GM10847 (cell line): ENCODE results near the gene MAGI1.

Experiments
- POLR2A ChIP-seq: IDR thresholded peaks from 2 replicates; pipeline ENCODE4 v1.6.1; 2011; ENCODE audit not compliant: insufficient read length; ENCODE audit errors: extremely low read depth

Gene MAGI1

DNA sequence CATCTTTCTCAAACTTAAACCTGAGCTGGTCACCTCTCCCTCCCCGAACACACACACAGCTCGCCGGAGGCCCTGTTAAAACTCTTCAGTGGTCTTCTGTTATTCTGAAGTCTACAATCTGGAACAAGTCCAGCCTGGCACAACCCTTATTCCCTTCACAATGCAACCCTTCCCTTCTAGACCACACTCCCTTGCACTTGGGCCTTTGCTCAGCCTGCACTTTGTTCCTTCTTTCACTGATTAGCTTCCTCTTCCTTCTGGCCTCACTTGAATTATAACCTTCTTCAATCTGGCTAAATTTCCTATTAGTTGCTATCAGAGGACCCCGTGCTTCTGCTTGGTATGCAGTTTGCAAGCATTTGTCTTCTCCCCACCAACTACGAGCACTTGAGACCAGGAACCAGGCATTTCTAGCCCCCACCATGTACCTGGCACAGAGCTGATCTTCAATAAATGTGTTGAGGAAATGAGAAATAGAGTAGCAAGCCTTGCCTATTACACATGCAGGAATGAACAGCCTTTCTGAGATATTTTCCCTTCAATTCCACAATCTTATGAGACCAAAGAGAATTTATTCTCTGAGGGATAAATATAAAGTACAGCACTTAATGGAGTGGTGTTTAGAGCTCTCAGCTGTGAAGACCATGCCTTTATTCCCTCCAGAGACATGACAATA, 687.8 kb downstream of the MAGI1 start:
- no peak for TF ChIP-seq POLR2A

GRCh38 chr3:65348398-65348995, 690.2 kb downstream of the MAGI1 start:
- no peak for TF ChIP-seq POLR2A

DNA sequence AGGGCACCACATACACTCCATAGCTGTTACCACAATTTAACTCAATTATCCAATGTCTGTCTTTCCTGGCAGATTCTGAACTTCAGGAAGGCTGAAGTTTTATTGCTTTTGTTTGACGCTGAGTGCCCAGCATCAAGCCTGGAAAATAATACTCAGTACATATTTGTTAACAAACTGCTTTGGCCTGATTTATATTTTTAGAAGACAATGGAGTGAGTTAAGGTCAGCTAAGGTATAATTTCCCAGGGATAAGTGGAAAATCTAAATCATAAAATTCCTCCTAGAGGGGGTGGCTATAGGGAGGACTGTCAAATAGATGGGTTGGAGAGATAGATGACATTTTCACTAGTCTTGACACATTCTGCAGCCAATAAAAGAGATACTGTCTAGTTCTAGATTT, 691.6 kb downstream of the MAGI1 start:
- no peak for TF ChIP-seq POLR2A

DNA sequence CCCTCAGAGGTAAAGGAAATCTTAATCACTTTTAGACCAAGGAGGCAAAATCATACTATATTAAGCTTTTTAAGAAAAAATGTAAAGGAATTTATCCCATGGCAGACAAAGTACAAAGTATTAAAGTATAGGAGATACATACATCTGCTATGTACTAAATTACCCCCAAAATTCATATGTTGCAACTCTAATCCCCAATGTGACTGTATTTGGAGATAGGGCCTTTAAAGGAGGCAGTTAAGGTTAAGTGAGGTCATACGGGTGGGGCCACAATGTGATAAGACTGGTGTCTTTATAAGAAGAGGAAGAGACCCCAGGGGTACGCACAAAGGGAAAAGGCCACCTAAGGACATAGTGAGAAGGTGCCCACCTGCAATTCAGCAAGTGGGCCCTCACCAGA, 693.9 kb downstream of the MAGI1 start:
- TF ChIP-seq POLR2A = no peak

DNA sequence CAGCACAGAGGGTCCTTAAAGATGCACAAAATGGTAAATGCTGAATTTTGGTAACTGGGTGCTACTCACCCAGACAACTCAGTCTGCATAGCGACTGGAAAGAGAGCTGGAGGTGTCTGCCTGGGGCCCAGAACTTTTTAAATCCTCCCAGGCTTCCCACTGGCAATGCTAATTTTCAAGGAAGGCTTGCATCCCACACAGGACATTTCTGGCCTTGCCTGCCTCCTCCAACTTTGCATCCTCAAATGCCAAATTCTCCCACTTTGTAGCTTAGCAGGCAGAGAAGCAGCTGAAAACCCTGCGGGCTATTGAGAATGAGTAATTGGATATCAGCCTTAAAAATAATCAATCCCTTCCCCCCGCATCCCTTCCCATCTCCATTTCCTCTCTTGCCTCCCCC, 694.3 kb downstream of the MAGI1 start:
- TF ChIP-seq POLR2A = no peak

DNA sequence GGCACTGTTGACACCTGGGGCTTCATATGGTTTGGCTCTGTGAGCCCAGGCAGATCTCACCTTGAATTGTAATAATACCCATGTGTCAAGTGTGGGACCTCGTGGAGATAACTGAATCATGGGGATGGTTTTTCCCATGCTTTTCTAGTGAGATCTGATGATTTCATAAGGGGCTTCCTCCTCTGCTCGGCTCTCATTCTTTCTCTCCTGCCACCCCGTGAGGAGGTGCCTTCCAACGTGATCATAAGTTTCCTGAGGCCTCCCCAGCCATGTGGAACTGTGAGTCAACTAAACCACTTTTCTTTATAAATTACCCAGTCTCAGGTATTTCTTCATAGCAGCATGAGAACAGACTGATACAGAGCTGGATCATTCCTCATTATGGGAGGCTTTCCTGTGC, 695.0 kb downstream of the MAGI1 start:
- TF ChIP-seq POLR2A = no peak

DNA sequence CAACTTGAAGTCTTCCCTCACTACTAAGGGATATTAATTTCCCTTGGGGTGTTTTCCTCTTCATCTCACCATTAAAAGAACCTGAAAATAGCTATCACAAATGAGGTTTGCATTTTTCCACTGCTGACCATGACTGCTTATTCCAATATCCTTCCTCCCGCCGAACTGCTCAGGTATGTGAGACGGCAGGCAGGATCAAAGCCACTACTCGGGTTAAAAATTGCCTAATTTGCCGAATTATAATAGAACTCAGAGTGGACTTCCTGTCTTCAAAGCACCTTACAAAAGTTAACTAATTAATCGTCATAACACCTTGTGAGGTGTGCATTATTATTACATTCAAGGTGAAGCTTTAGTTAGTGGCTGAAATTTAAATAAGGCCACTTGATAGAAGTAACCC, 695.7 kb downstream of the MAGI1 start:
- TF ChIP-seq POLR2A = no peak

- no peak for TF ChIP-seq POLR2A
Measured at GRCh38 chr3:65342084-65342683, 696.5 kb downstream of the MAGI1 start.

DNA sequence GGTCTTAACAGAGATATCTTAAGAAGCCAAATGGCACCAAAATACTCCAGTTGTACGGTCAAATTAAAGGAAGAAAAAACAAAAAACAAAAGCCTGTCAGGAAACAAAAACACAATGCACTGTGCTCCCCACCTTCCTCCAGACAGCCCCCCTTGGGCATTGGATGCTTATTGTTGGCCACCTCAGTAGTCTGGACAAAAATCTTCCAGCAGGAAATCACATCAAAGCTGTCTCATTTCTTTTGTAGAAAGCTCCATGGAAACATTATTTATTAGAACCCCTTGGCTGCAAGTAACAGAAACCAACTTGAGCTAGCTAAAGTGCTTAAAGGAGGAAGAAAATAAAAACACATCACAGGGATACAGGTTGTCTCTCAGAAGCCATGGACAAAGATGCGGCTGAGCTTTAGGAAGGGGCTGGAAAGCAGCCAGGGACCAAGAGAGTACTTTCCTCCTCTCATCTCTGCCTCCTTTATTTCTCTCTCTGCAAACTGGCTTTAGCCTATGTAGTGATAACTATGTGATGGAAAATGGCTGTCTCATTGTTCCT, 699.5 kb downstream of the MAGI1 start:
- TF ChIP-seq POLR2A = no peak

- no peak for TF ChIP-seq POLR2A
Measured at GRCh38 chr3:65338571-65338970, 700.1 kb downstream of the MAGI1 start.

GRCh38 chr3:65335587-65335986, 703.1 kb downstream of the MAGI1 start:
- TF ChIP-seq POLR2A = no peak

DNA sequence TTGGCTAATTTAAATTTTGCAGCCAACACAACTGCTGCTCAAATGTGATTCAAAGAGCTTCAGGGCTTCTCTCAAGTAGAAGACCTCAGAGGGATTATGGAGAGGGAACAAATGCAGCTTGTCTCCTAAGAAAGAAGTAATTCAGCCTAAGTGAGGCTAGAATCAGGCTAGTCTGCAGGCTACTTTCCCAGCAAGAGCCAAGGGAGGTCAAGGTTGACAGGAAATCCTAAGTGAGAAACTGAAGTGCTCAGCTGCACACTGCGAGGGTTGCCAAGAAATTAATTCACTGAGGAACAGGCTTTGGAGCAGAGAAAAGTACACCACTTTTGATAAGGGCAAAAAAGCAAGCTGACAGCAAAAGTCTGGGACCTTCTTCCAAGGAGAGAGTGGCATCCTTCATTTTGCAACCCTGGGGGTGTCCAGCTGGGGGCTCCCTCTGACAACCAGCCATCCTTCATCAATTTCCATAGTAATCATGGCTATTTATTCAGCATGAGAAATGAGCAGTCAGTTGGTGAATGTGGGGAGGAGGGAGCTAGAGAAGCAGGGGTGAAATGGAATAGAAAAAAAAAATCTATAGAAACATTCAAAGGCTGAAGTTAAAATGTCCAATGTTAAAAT, 704.6 kb downstream of the MAGI1 start:
- no peak for TF ChIP-seq POLR2A

GRCh38 chr3:65331730-65332129, 707.0 kb downstream of the MAGI1 start:
- no peak for TF ChIP-seq POLR2A

DNA sequence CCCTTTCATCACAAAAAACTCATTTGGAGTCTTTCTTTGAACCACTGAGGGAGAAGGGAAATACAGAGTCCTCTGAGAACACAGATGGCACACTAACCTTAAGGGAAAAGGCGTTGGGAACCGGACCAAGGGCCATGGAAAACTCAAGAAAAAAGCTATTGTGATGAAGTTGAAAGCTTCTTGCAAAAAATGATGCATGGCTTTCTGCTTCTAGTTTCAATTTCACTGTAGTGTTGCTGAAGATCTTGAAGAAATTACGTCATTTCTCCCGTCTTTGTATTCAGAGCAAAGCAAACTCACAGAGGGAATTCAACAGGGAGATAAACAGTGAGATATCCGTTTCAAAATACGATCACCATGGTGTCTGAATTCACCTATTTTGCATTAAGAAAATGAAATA, 708.6 kb downstream of the MAGI1 start:
- TF ChIP-seq POLR2A = no peak

DNA sequence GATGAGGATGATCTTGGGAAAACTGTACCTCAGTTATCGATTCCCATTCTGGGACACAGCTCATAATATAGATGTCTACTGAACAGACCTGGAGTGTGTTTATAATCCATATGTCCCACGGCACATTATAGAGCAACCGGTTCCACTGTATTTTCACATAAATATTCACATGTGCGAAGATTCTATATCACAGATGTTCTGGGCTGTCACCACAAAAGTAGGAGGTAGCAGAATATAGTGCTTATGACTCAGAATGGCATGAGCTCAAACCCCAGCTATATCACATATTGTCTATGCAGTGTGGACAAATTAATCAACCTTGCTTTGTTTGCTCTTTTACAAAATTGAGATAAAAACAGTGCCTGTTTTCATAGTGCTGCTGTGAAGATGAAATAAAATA, 710.6 kb downstream of the MAGI1 start:
- no peak for TF ChIP-seq POLR2A

DNA sequence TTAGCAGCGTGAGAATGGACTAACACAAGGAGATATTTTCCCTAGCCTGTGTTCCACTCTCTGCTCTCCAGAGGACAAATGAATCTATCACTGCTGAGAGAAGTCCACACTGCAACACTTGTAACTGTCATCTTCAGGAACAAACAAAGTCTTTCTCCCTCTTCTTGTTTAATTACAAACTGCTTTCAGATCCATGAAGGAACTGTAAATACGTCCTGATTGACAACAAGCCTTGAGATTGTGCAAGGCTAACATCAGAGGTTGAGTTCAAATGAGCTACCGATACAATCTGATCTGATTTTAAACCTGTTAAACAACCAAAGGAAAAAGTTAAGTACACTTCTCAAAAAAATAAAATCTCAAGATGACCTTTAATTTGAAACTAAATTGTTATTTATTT, 712.1 kb downstream of the MAGI1 start:
- no peak for TF ChIP-seq POLR2A
